ENCODE results near the gene PCBP2.

GRCh38 chr12:53506450-53506785 is 54.5 kb downstream of the PCBP2 start:
- TF ChIP-seq CTCF (IDR thresholded peaks at IDR 0.05) (no peak), POLR2AphosphoS5 (IDR thresholded peaks at IDR 0.05; ENCODE audit: insufficient read depth in 1 of 2, low read depth in 1 of 2) (no peak), POLR2A (IDR thresholded peaks at IDR 0.05) (no peak)
